HepG2 (cell line): Measurements from ENCODE around the gene ATRIP. TPM values are rescaled to one million over a fixed set of nuclear protein-coding genes. Genes with fewer than 3 reads are reported as not detected.

Source experiments
- ATAC-seq: fragments of 200-7000 bp; cut with Tn5 transposase; 3 replicates; pipeline ENCODE4 v1.9.1; 2020; ENCODE audit warnings: mild to moderate bottlenecking, moderate library complexity
- BruUV-seq: library from RNA; stranded (reverse); fragments of 400-500 nt; replicated peaks from 2 replicates; lab custom pipeline; 2021; lab: Mats Ljungman, UMichigan
- CTCF ChIA-PET: fragments of 300-600 bp; formaldehyde crosslinking; extraction: SDS; loops from one replicate; lab custom pipeline; 2021; ENCODE audit warnings: low total read pairs, inconsistent platforms, low intra/inter-chr PET ratio; lab: Yijun Ruan, JAX
- POLR2A ChIA-PET: fragments of 350-600 bp; sonication (Branson Sonifier 250); formaldehyde crosslinking; loops from one replicate; lab custom pipeline; 2020; ENCODE audit warnings: antibody characterized with exemption, inconsistent platforms; lab: Yijun Ruan, JAX
- DNase-seq: peaks from one replicate; pipeline ENCODE4 v3.0.0-alpha.2; 2015; ENCODE audit warnings: low spot score
- FAIRE-seq: peaks from 3 replicates; lab custom pipeline; 2011; peaks lifted over from hg19 to GRCh38; lab: Jason Lieb, UNC
- H2AFZ ChIP-seq: one replicate; pipeline ENCODE4 v1.6.1; 2011; ENCODE audit warnings: low read length, inconsistent platforms
- H3K27ac ChIP-seq: fragments of 300-600 bp; 3 replicates; pipeline ENCODE4 v1.8.0; 2011; ENCODE audit warnings: mixed run types, mild to moderate bottlenecking, mixed read lengths, low read length, inconsistent platforms; ENCODE audit not compliant: insufficient read depth; ENCODE audit errors: extremely low read length
- H3K27me3 ChIP-seq, 2 experiments: fragments of 200-600 bp in 1 of 2; 2 replicates in 1 of 2; 3 replicates in 1 of 2; pipeline versions ENCODE4 v1.6.0 to v1.8.0; 2011; ENCODE audit warnings: low read length in 2 of 2, mild to moderate bottlenecking in 2 of 2, moderate library complexity in 2 of 2, inconsistent platforms in 1 of 2; ENCODE audit not compliant: insufficient read depth in 2 of 2, control insufficient read depth in 1 of 2
- H3K36me3 ChIP-seq, 2 experiments: fragments of 200-600 bp in 1 of 2; replicated peaks in 1 of 2; 2 replicates in 1 of 2; 3 replicates in 1 of 2; pipeline versions ENCODE4 v1.5.1 to v1.8.0; 2011; ENCODE audit warnings: low read length in 2 of 2, inconsistent platforms in 1 of 2; ENCODE audit not compliant: insufficient read depth in 2 of 2, control insufficient read depth in 1 of 2
- H3K4me1 ChIP-seq: 2 replicates; pipeline ENCODE4 v1.5.1; 2012; ENCODE audit warnings: low read length, inconsistent platforms; ENCODE audit not compliant: insufficient read depth
- H3K4me2 ChIP-seq: 2 replicates; pipeline ENCODE4 v1.6.0; 2011; ENCODE audit warnings: low read depth, low read length, inconsistent platforms
- H3K4me3 ChIP-seq, 3 experiments: fragments of 200-600 bp in 1 of 3; sonication (generic), shearing (Covaris generic) in 1 of 3; replicated peaks in 1 of 3; 2 replicates each; pipeline ENCODE4 v1.5.1; 2011 to 2016; ENCODE audit warnings: low read length in 3 of 3, inconsistent platforms in 2 of 3, low read depth in 2 of 3, mild to moderate bottlenecking in 2 of 3, control low read depth in 1 of 3, mixed read lengths in 1 of 3; ENCODE audit not compliant: insufficient read depth in 1 of 3
- H3K79me2 ChIP-seq: one replicate; pipeline ENCODE4 v1.6.1; 2011; ENCODE audit warnings: low read length, inconsistent platforms; ENCODE audit not compliant: insufficient read depth
- H3K9ac ChIP-seq: 2 replicates; pipeline ENCODE4 v1.6.0; 2011; ENCODE audit warnings: mild to moderate bottlenecking, low read depth, low read length, inconsistent platforms; ENCODE audit not compliant: insufficient read depth
- H3K9me3 ChIP-seq: 2 replicates; pipeline ENCODE4 v1.5.1; 2012; ENCODE audit warnings: mild to moderate bottlenecking, low read length
- H4K20me1 ChIP-seq: 2 replicates; pipeline ENCODE4 v1.6.0; 2011; ENCODE audit warnings: inconsistent platforms, mild to moderate bottlenecking, low read length, moderate library complexity; ENCODE audit not compliant: insufficient read depth
- CREBL2 ChIP-seq: sonication (generic); formaldehyde crosslinking; IDR thresholded peaks from 2 replicates; pipeline ENCODE4 v1.8.1; 2023; ENCODE audit warnings: missing genetic modification reagents, mild to moderate bottlenecking, borderline replicate concordance
- FOXO1 ChIP-seq: sonication (generic); formaldehyde crosslinking; IDR thresholded peaks from 2 replicates; pipeline ENCODE4 v1.4.0; 2020; ENCODE audit warnings: missing genetic modification reagents
- GZF1 ChIP-seq: sonication (generic); formaldehyde crosslinking; IDR thresholded peaks from 2 replicates; pipeline ENCODE4 v1.5.1; 2020; ENCODE audit warnings: mild to moderate bottlenecking, missing genetic modification reagents
- HCFC1 ChIP-seq: fragments of 150-350 bp; IDR thresholded peaks from 2 replicates; pipeline ENCODE4 v1.6.1; 2014; ENCODE audit warnings: low read depth, low read length
- IKZF5 ChIP-seq: IDR thresholded peaks from 2 replicates; pipeline ENCODE4 v1.6.1; 2018; ENCODE audit warnings: missing genetic modification reagents, mild to moderate bottlenecking, missing compliant biosample characterization
- MBD4 ChIP-seq: IDR thresholded peaks from 2 replicates; pipeline ENCODE4 v1.6.1; 2012; ENCODE audit warnings: low read length, inconsistent platforms, borderline replicate concordance
- NCOA5 ChIP-seq: sonication (generic); formaldehyde crosslinking; IDR thresholded peaks from 2 replicates; pipeline ENCODE4 v1.4.0; 2020; ENCODE audit warnings: missing genetic modification reagents
- ZFY ChIP-seq: sonication (generic); formaldehyde crosslinking; IDR thresholded peaks from 2 replicates; pipeline ENCODE4 v1.4.0; 2020; ENCODE audit warnings: missing genetic modification reagents
- ZNF441 ChIP-seq: sonication (generic); formaldehyde crosslinking; IDR thresholded peaks from 2 replicates; pipeline ENCODE4 v1.7.0; 2021; ENCODE audit warnings: missing genetic modification reagents, borderline replicate concordance
- ZSCAN22 ChIP-seq: sonication (generic); formaldehyde crosslinking; IDR thresholded peaks from 2 replicates; pipeline ENCODE4 v1.4.0; 2020; ENCODE audit warnings: mild to moderate bottlenecking, missing genetic modification reagents
- WGBS: methylation state at CpG from one replicate; pipeline ENCODE4 v1.1.6; 2017; ENCODE audit warnings: low lambda C conversion rate; 5-methylcytosine and 5-hydroxymethylcytosine counted together
- in situ Hi-C: cut with HindIII; loops from 2 replicates; pipeline ENCODE4 v1.10.0; 2017; ENCODE audit warnings: low pct_unique_long_range_greater_than_20kb; ENCODE audit not compliant: extremely low pct_ligation_motif_present
- intact Hi-C: fragments of 100-400 bp; cut with micrococcal nuclease; formaldehyde crosslinking; loops from one replicate; pipeline ENCODE4 v1.10.0; 2022; ENCODE audit not compliant: unreplicated experiment
- polyA plus RNA-seq, 8 experiments: library from polyadenylated mRNA; depleted of rRNA in 3 of 8; stranded (reverse) in 7 of 8; unstranded in 1 of 8; fragments of >200 nt; fragmentation: Illumina TruSeq in 4 of 8; extraction: Trizol in 4 of 8; gene quantifications; 2 replicates each; pipeline versions ENCODE4 v1.2.1 to v1.2.3, GENCODE V29; 2011 to 2016; ENCODE audit warnings: low read depth in 4 of 8, missing spikeins in 1 of 8, mixed read lengths in 1 of 8; ENCODE audit not compliant: insufficient read depth in 1 of 8
- total RNA-seq, 5 experiments: library from RNA; depleted of rRNA; stranded (reverse); fragments of >200 nt; fragmentation: Illumina TruSeq; extraction: Trizol; gene quantifications; 2 replicates each; pipeline ENCODE4 v1.2.3, GENCODE V29; 2016; ENCODE audit warnings: low read depth in 1 of 5
- TF ChIP-seq, protein P1 (sequence below): sonication (generic); formaldehyde crosslinking; IDR thresholded peaks from 2 replicates; pipeline ENCODE4 v1.5.0; 2020; ENCODE audit warnings: missing genetic modification reagents
- TF ChIP-seq, protein P2 (sequence below): sonication (generic); formaldehyde crosslinking; IDR thresholded peaks from 2 replicates; pipeline ENCODE4 v1.5.1; 2020; ENCODE audit warnings: mild to moderate bottlenecking, missing genetic modification reagents, borderline replicate concordance

The ATRIP gene
- total and polyA plus RNA-seq, 2 of the 13 experiments (the other 11 are each of a cell fraction or from before 2014, with no cell fraction given), result 5.1 to 12.5 TPM

GRCh38 chr3:48492461-48493202 lies 46.1 kb downstream of the ATRIP start:
- DNase-seq (no peak), FAIRE-seq (no peak), ATAC-seq (no peak)
- WGBS, result 78% methylated on average over 7 of the region's 7 CpGs
- Histone ChIP-seq H3K27me3 (no peaks in the 10 kb centered on the region), H3K9ac (no peak overlapping the region), H3K4me3 (no peak overlapping the region), H2AFZ (no peak overlapping the region), H3K9me3 (no peaks in the 10 kb centered on the region), H3K79me2 (no peaks in the 10 kb centered on the region), H3K4me2 (no peak overlapping the region), H3K36me3 (no peaks in the 10 kb centered on the region), H3K27ac (no peak overlapping the region), H3K4me1 (0 out of 2 replicates have a peak, but pooled peaks cover 3% of the 10 kb centered on the region), H4K20me1 (no peaks in the 10 kb centered on the region)
- POLR2A ChIA-PET, result interaction anchor here (1.5 kb wide), 1 partner anchor 19 kb away, joined by 4 read pairs; no protein-coding TSS in a partner anchor
- intact Hi-C loops, result no loop called here
- in situ Hi-C loops, result no loop called here
- no TSS peak for BruUV-seq
- TF ChIP-seq FOXO1 (CRISPR knock-in tag), result no peak
- TF ChIP-seq, protein P1, sequence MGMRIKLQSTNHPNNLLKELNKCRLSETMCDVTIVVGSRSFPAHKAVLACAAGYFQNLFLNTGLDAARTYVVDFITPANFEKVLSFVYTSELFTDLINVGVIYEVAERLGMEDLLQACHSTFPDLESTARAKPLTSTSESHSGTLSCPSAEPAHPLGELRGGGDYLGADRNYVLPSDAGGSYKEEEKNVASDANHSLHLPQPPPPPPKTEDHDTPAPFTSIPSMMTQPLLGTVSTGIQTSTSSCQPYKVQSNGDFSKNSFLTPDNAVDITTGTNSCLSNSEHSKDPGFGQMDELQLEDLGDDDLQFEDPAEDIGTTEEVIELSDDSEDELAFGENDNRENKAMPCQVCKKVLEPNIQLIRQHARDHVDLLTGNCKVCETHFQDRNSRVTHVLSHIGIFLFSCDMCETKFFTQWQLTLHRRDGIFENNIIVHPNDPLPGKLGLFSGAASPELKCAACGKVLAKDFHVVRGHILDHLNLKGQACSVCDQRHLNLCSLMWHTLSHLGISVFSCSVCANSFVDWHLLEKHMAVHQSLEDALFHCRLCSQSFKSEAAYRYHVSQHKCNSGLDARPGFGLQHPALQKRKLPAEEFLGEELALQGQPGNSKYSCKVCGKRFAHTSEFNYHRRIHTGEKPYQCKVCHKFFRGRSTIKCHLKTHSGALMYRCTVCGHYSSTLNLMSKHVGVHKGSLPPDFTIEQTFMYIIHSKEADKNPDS (CRISPR knock-in tag), result no peak
- CTCF ChIA-PET, result no interaction called here

DNA sequence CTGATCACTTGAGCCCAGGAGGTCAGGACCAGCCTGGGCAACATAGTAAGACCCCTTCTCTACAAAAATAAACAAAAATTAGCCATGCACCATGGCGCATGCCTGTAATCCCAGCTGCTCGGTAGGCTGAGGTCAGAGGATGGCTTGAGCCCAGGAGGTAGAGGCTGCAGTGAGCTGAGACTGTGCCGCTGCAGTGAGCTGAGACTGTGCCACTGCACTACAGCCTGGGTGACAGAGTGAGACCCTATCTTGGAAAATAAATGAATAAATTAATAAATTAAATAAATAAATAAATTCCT lies 46.6 kb downstream of the ATRIP start:
- no TSS peak for BruUV-seq
- DNase-seq, result no peak
- Histone ChIP-seq H3K9me3 (peaks cover under 1% of the 10 kb centered on the region; the same call in 1 of the 2 replicates), H3K27ac (no peak overlapping the region), H3K79me2 (no peaks in the 10 kb centered on the region), H4K20me1 (no peaks in the 10 kb centered on the region), H3K36me3 (no peaks in the 10 kb centered on the region), H3K4me3 (no peak overlapping the region), H3K9ac (no peak overlapping the region), H3K4me1 (no peaks in the 10 kb centered on the region), H2AFZ (no peak overlapping the region), H3K27me3 (no peaks in the 10 kb centered on the region), H3K4me2 (no peak overlapping the region)
- ATAC-seq, result no peak
- intact Hi-C loops, result no loop called here
- in situ Hi-C loops, result no loop called here
- WGBS, result 98% methylated on average over 3 of the region's 3 CpGs
- POLR2A ChIA-PET, result interaction anchor here (1.1 kb wide), 1 partner anchor 20 kb away, joined by 3 read pairs; no protein-coding TSS in a partner anchor
- CTCF ChIA-PET, result no interaction called here
- no peak for FAIRE-seq
- TF ChIP-seq IKZF5 (no peak), HCFC1 (no peak), GZF1 (CRISPR knock-in tag) (no peak), ZNF441 (CRISPR knock-in tag) (no peak), ZSCAN22 (CRISPR knock-in tag) (no peak), ZFY (CRISPR knock-in tag) (no peak), NCOA5 (CRISPR knock-in tag) (no peak), CREBL2 (CRISPR knock-in tag) (no peak), MBD4 (no peak)
- TF ChIP-seq, protein P2, sequence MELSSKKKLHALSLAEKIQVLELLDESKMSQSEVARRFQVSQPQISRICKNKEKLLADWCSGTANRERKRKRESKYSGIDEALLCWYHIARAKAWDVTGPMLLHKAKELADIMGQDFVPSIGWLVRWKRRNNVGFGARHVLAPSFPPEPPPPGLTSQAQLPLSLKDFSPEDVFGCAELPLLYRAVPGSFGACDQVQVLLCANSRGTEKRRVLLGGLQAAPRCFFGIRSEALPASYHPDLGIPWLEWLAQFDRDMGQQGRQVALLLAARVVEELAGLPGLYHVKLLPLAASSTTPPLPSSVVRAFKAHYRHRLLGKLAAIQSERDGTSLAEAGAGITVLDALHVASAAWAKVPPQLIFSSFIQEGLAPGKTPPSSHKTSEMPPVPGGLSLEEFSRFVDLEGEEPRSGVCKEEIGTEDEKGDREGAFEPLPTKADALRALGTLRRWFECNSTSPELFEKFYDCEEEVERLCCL (CRISPR knock-in tag), result no peak
